H1 (cell line): ENCODE data around the gene C17orf107. TPM values are rescaled to one million over a fixed set of nuclear protein-coding genes. Genes with fewer than 3 reads are reported as not detected.

Experiments used
- CTCF ChIA-PET: fragments of 300-600 bp; sonication (Branson Sonifier 250); formaldehyde crosslinking; loops from one replicate; lab custom pipeline; 2021; ENCODE audit not compliant: partially characterized antibody; lab: Charles Lee
- POLR2A ChIA-PET: fragments of 300-600 bp; sonication (Branson Sonifier 250); formaldehyde crosslinking; loops from one replicate; lab custom pipeline; 2021; ENCODE audit warnings: inconsistent platforms; ENCODE audit not compliant: partially characterized antibody; lab: Charles Lee
- DNase-seq, 2 experiments: peaks; one replicate each; pipeline versions ENCODE4 v3.0.0 to v3.0.0-alpha.2; 2010 to 2022; ENCODE audit warnings: low spot score in 2 of 2, low read depth in 1 of 2, mixed read lengths in 1 of 2
- FAIRE-seq: peaks from 2 replicates; lab custom pipeline; 2011; peaks lifted over from hg19 to GRCh38; lab: Jason Lieb, UNC
- H2AFZ ChIP-seq: 2 replicates; pipeline ENCODE4 v1.8.1; 2012; ENCODE audit warnings: low read length, inconsistent platforms
- H2AK5ac ChIP-seq: 2 replicates; pipeline ENCODE4 v1.6.1; 2013; ENCODE audit warnings: low read depth, low read length
- H2BK120ac ChIP-seq: replicated peaks from 2 replicates; pipeline ENCODE3; 2013; ENCODE audit warnings: low read depth, low read length, inconsistent platforms
- H2BK12ac ChIP-seq: 2 replicates; pipeline ENCODE4 v1.6.1; 2013; ENCODE audit warnings: low read depth, low read length
- H2BK15ac ChIP-seq: 2 replicates; pipeline ENCODE4 v1.6.1; 2013; ENCODE audit warnings: low read length
- H2BK20ac ChIP-seq: 2 replicates; pipeline ENCODE4 v1.6.1; 2013; ENCODE audit warnings: low read length
- H2BK5ac ChIP-seq: 2 replicates; pipeline ENCODE4 v1.6.1; 2013; ENCODE audit warnings: low read depth, low read length
- H3K14ac ChIP-seq: 2 replicates; pipeline ENCODE4 v1.6.1; 2013; ENCODE audit warnings: inconsistent platforms; ENCODE audit not compliant: insufficient read length
- H3K18ac ChIP-seq: 2 replicates; pipeline ENCODE4 v1.6.1; 2013; ENCODE audit warnings: low read length; ENCODE audit errors: extremely low read depth
- H3K23ac ChIP-seq: 2 replicates; pipeline ENCODE4 v1.6.1; 2013; ENCODE audit warnings: inconsistent platforms; ENCODE audit not compliant: insufficient read length
- H3K23me2 ChIP-seq: 2 replicates; pipeline ENCODE4 v1.6.1; 2013; ENCODE audit warnings: low read depth, low read length
- H3K27ac ChIP-seq: 2 replicates; pipeline ENCODE4 v1.6.1; 2011; ENCODE audit warnings: low read depth, low read length, inconsistent platforms
- H3K27me3 ChIP-seq, 4 experiments: replicated peaks in 1 of 4; 1 replicate in 1 of 4; 2 replicates in 3 of 4; pipeline versions ENCODE4 v1.6.1 to v1.8.1; 2011 to 2013; ENCODE audit warnings: low read length in 3 of 4, mild to moderate bottlenecking in 3 of 4, inconsistent platforms in 2 of 4, mixed read lengths in 2 of 4, moderate library complexity in 1 of 4; ENCODE audit not compliant: control insufficient read depth in 3 of 4, insufficient read depth in 3 of 4; ENCODE audit errors: extremely low read depth in 1 of 4
- H3K36me3 ChIP-seq, 4 experiments: 2 replicates each; pipeline versions ENCODE4 v1.6.1 to v1.8.1; 2011 to 2013; ENCODE audit warnings: mild to moderate bottlenecking in 4 of 4, low read length in 3 of 4, moderate library complexity in 2 of 4, control low read depth in 1 of 4, inconsistent platforms in 1 of 4; ENCODE audit not compliant: insufficient read depth in 4 of 4, control insufficient read depth in 2 of 4
- H3K4ac ChIP-seq: replicated peaks from 2 replicates; pipeline ENCODE3; 2013; ENCODE audit warnings: low read length, low read depth, mixed read lengths, inconsistent platforms; ENCODE audit not compliant: insufficient read length
- H3K4me1 ChIP-seq, 4 experiments: replicated peaks in 1 of 4; 1 replicate in 1 of 4; 2 replicates in 3 of 4; pipeline versions ENCODE4 v1.6.1 to v1.8.1; 2011 to 2013; ENCODE audit warnings: low read length in 3 of 4, inconsistent platforms in 2 of 4, mixed read lengths in 1 of 4; ENCODE audit not compliant: insufficient read depth in 4 of 4, control insufficient read depth in 3 of 4
- H3K4me2 ChIP-seq, 2 experiments: 2 replicates each; pipeline versions ENCODE4 v1.6.1 to v1.8.1; 2011 to 2013; ENCODE audit warnings: low read depth in 2 of 2, low read length in 2 of 2, control low read depth in 1 of 2, inconsistent platforms in 1 of 2, mild to moderate bottlenecking in 1 of 2; ENCODE audit not compliant: insufficient read depth in 1 of 2
- H3K4me3 ChIP-seq, 4 experiments: fragments of 200-600, 300-600 bp in 1 of 4; sonication (generic), shearing (Covaris generic), sonication (Bioruptor Twin) in 1 of 4; 2 replicates each; pipeline versions ENCODE4 v1.5.1 to v1.8.1; 2011 to 2016; ENCODE audit warnings: low read length in 4 of 4, low read depth in 3 of 4, control low read depth in 2 of 4, inconsistent platforms in 2 of 4, mild to moderate bottlenecking in 2 of 4, mixed read lengths in 1 of 4, moderate library complexity in 1 of 4; ENCODE audit not compliant: insufficient read depth in 2 of 4; ENCODE audit errors: extremely low read depth in 1 of 4
- H3K56ac ChIP-seq: replicated peaks from 2 replicates; pipeline ENCODE3; 2013; ENCODE audit warnings: low read depth, mild to moderate bottlenecking, mixed read lengths, low read length, inconsistent platforms; ENCODE audit not compliant: insufficient read length
- H3K79me1 ChIP-seq: 2 replicates; pipeline ENCODE4 v1.6.1; 2013; ENCODE audit warnings: low read depth, low read length, control low read depth
- H3K79me2 ChIP-seq, 2 experiments: 2 replicates each; pipeline versions ENCODE4 v1.6.1 to v1.8.1; 2012 to 2013; ENCODE audit warnings: low read length in 2 of 2, mild to moderate bottlenecking in 2 of 2, inconsistent platforms in 1 of 2; ENCODE audit not compliant: insufficient read depth in 2 of 2, control insufficient read depth in 1 of 2
- H3K9ac ChIP-seq, 4 experiments: replicated peaks in 1 of 4; 1 replicate in 1 of 4; 2 replicates in 3 of 4; pipeline versions ENCODE4 v1.6.1 to v1.8.1; 2011 to 2013; ENCODE audit warnings: low read depth in 3 of 4, low read length in 3 of 4, control low read depth in 2 of 4, mild to moderate bottlenecking in 2 of 4, moderate library complexity in 2 of 4, inconsistent platforms in 1 of 4; ENCODE audit errors: extremely low read depth in 1 of 4
- H3K9me3 ChIP-seq, 2 experiments: 2 replicates each; pipeline versions ENCODE4 v1.6.1 to v1.8.1; 2012 to 2013; ENCODE audit warnings: mild to moderate bottlenecking in 2 of 2, moderate library complexity in 2 of 2, control low read depth in 1 of 2, inconsistent platforms in 1 of 2, low read depth in 1 of 2, low read length in 1 of 2, mixed read lengths in 1 of 2; ENCODE audit not compliant: insufficient read depth in 2 of 2
- H4K20me1 ChIP-seq, 2 experiments: replicated peaks in 1 of 2; 2 replicates each; pipeline versions ENCODE3 to v1.8.1; 2011 to 2013; ENCODE audit warnings: inconsistent platforms in 2 of 2, low read length in 2 of 2, mild to moderate bottlenecking in 1 of 2; ENCODE audit not compliant: insufficient read depth in 2 of 2, control insufficient read depth in 1 of 2
- H4K5ac ChIP-seq: 2 replicates; pipeline ENCODE4 v1.6.1; 2013; ENCODE audit warnings: low read length, low read depth, mixed read lengths, inconsistent platforms; ENCODE audit not compliant: insufficient read length
- H4K8ac ChIP-seq: 2 replicates; pipeline ENCODE4 v1.8.0; 2013; ENCODE audit warnings: mild to moderate bottlenecking, moderate library complexity, low read length, inconsistent platforms; ENCODE audit not compliant: insufficient read depth; ENCODE audit errors: extremely low read depth
- H4K91ac ChIP-seq: replicated peaks from 2 replicates; pipeline ENCODE3; 2013; ENCODE audit warnings: low read length, mixed read lengths, inconsistent platforms; ENCODE audit not compliant: insufficient read length
- BRCA1 ChIP-seq: IDR thresholded peaks from 2 replicates; pipeline ENCODE4 v1.6.1; 2012; ENCODE audit warnings: low read depth, low read length, improper control_type of control experiment
- EZH2 ChIP-seq: fragments of 200-600 bp; sonication (generic); IDR thresholded peaks from 2 replicates; pipeline ENCODE4 v1.7.1; 2012; ENCODE audit warnings: low read depth, mild to moderate bottlenecking, moderate library complexity, low read length, inconsistent platforms; ENCODE audit not compliant: severe bottlenecking
- GTF2F1 ChIP-seq: IDR thresholded peaks from 2 replicates; pipeline ENCODE4 v1.6.1; 2012; ENCODE audit warnings: low read depth, low read length, improper control_type of control experiment, borderline replicate concordance
- HDAC2 ChIP-seq, 2 experiments: fragments of 300-600 bp in 1 of 2; sonication (generic) in 1 of 2; IDR thresholded peaks; 2 replicates each; pipeline ENCODE4 v1.6.1; 2011 to 2012; ENCODE audit warnings: low read depth in 2 of 2, low read length in 2 of 2, mild to moderate bottlenecking in 2 of 2, moderate library complexity in 2 of 2, borderline replicate concordance in 1 of 2, inconsistent platforms in 1 of 2
- HDAC6 ChIP-seq: IDR thresholded peaks from one replicate; pipeline ENCODE4 v1.7.1; 2012; ENCODE audit warnings: low read depth, mild to moderate bottlenecking, inconsistent platforms, low read length, moderate library complexity
- KDM5A ChIP-seq: fragments of 200-600 bp; IDR thresholded peaks from 2 replicates; pipeline ENCODE4 v1.7.1; 2012; ENCODE audit warnings: mild to moderate bottlenecking, low read length, inconsistent platforms, mixed read lengths
- POLR2A ChIP-seq, 2 experiments: IDR thresholded peaks; 1 replicate in 1 of 2; 2 replicates in 1 of 2; pipeline ENCODE4 v1.6.1; 2011; ENCODE audit warnings: low read depth in 2 of 2, low read length in 2 of 2, mild to moderate bottlenecking in 2 of 2; ENCODE audit errors: control extremely low read depth in 1 of 2
- RFX5 ChIP-seq: IDR thresholded peaks from 2 replicates; pipeline ENCODE4 v1.6.1; 2011; ENCODE audit warnings: low read depth, low read length, improper control_type of control experiment, borderline replicate concordance
- SIN3A ChIP-seq, 2 experiments: IDR thresholded peaks in 1 of 2; conservative IDR thresholded peaks in 1 of 2; 2 replicates each; pipeline ENCODE4 v1.6.1; 2011 to 2012; ENCODE audit warnings: low read length in 2 of 2, improper control_type of control experiment in 1 of 2, low read depth in 1 of 2, mild to moderate bottlenecking in 1 of 2
- SP2 ChIP-seq: IDR thresholded peaks from 2 replicates; pipeline ENCODE4 v1.6.1; 2012; ENCODE audit warnings: mild to moderate bottlenecking, low read length, inconsistent platforms
- ZNF274 ChIP-seq: IDR thresholded peaks from 2 replicates; pipeline ENCODE4 v1.7.0; 2012; ENCODE audit warnings: low read length, borderline replicate concordance; ENCODE audit errors: extremely low read depth
- WGBS, 2 experiments: shearing (Covaris generic) in 1 of 2; methylation state at CpG; one replicate each; pipeline versions ENCODE4 v1.1.6 to v1.1.7; 2013 to 2015; ENCODE audit warnings: low lambda C conversion rate in 2 of 2, mixed read lengths in 2 of 2, inconsistent platforms in 1 of 2, low coverage in 1 of 2, missing lambda C conversion rate in 1 of 2; ENCODE audit not compliant: insufficient replicate concordance in 2 of 2, insufficient coverage in 1 of 2, insufficient read length in 1 of 2; ENCODE audit errors: extremely low coverage in 1 of 2, missing lambda C conversion rate in 1 of 2; 5-methylcytosine and 5-hydroxymethylcytosine counted together
- polyA plus RNA-seq, 7 experiments: library from polyadenylated mRNA; depleted of rRNA in 3 of 7; stranded (reverse) in 5 of 7; unstranded in 2 of 7; fragments of >200 nt in 5 of 7; fragments of 200-250 nt in 2 of 7; gene quantifications; 1 replicate in 5 of 7; 2 replicates in 1 of 7; 4 replicates in 1 of 7; pipeline versions ENCODE4 v1.2.1 to v1.2.3, GENCODE V29; 2011 to 2013; ENCODE audit warnings: missing spikeins in 2 of 7, mixed read lengths in 2 of 7
- total RNA-seq: library from RNA; stranded (reverse); fragmentation: NEBNext Ultra II Directional; extraction: Animal tissue kit (Norgen Biotek cat#: 25700); gene quantifications from 2 replicates; pipeline ENCODE4 v1.2.1, GENCODE V29; 2021

The C17orf107 gene
- total and polyA plus RNA-seq, 2 of the 8 experiments (the other 6 are each of a cell fraction or from before 2014, with no cell fraction given) = 0.39 to 0.45 TPM

DNA sequence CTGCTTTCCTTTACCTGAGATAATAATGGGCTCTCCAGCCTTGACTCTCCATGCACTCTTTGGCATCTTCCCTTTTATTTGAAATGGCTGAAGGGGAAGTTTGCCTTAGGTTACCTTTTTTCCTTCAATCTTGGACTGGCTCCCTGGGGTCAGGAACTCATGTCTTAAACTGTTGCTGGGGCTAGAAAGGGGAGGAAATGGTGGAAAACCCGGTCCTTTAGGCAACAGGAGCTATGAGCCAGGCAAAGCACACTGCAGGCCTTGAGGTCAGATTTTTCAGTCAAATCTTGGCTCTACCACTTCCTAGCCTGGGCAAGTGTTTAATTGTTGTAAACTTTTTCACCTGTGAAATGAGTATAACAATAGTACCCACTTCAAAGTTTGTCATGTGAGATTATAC, 36.0 kb upstream of the C17orf107 start:
- TF ChIP-seq HDAC6 = no peak
- no peak for TF ChIP-seq RFX5
- TF ChIP-seq GTF2F1 = no peak
- TF ChIP-seq ZNF274 = no peak
- no peak for TF ChIP-seq BRCA1
- no peak for TF ChIP-seq KDM5A
- TF ChIP-seq SIN3A (conservative IDR thresholded peaks at IDR 0.05 in 1 of 2, IDR thresholded peaks at IDR 0.05 in 1 of 2; ENCODE audit: low read depth in 1 of 2, low read length in 2 of 2) = no peak
- no peak for TF ChIP-seq POLR2A (IDR thresholded peaks at IDR 0.05; ENCODE audit: control extremely low read depth in 1 of 2, low read depth in 2 of 2, low read length in 2 of 2)
- TF ChIP-seq SP2 = no peak
- no peak for TF ChIP-seq HDAC2 (IDR thresholded peaks at IDR 0.05; ENCODE audit: borderline replicate concordance in 1 of 2, low read depth in 2 of 2, low read length in 2 of 2)
- TF ChIP-seq EZH2 = no peak
- TF ChIP-seq, all 59 proteins: peak for 0
- H3K9ac ChIP-seq = no peak overlapping the region; a peak in 1 of 7 replicates

More for the DNA sequence above, 36.0 kb upstream of the C17orf107 start:
- Histone ChIP-seq H3K23me2 (no peaks in the 10 kb centered on the region), H2BK12ac (no peak overlapping the region), H3K27ac (no peak overlapping the region), H2BK120ac (no peak overlapping the region), H3K36me3 (no peaks in the 10 kb centered on the region), H3K27me3 (no peaks in the 10 kb centered on the region), H3K79me2 (peaks cover 0 to 19% of the 10 kb centered on the region in 2 experiments; a peak in 2 of 4 replicates), H3K56ac (no peak overlapping the region), H2BK20ac (no peak overlapping the region), H2BK15ac (no peak overlapping the region), H2AK5ac (no peak overlapping the region), H3K4me1 (peaks cover 14 to 19% (median 18%) of the 10 kb centered on the region in 4 experiments), H3K23ac (no peak overlapping the region), H2AFZ (no peak overlapping the region), H3K4me2 (no peak overlapping the region), H4K20me1 (peaks cover 0 to 1% of the 10 kb centered on the region in 2 experiments), H3K79me1 (peaks cover 2% of the 10 kb centered on the region), H2BK5ac (no peak overlapping the region), H4K91ac (no peak overlapping the region), H3K4me3 (no peak overlapping the region), H3K9me3 (no peaks in the 10 kb centered on the region), H3K4ac (no peak overlapping the region), H4K5ac (no peak overlapping the region), H4K8ac (no peak overlapping the region), H3K18ac (no peak overlapping the region), H3K14ac (no peak overlapping the region)
- FAIRE-seq (no peak), DNase-seq (no peak)
- 100% methylated on average over 1 of the region's 1 CpG; no CpG with 5 or more reads in 1 of the 2 experiments for WGBS, 2 experiments
- ChIA-PET POLR2A (interaction anchor here (0.7 to 1.7 kb wide), 4 partner anchors 13 to 23 kb away, joined by 3 to 5 read pairs (median 3); no protein-coding TSS in a partner anchor), CTCF (interaction anchor here (1.0 to 5.5 kb wide), 4 partner anchors 13 to 31 kb away, joined by 3 to 34 read pairs (median 4); no protein-coding TSS in a partner anchor)
